ENCODE data around the gene AFTPH. TPM values are rescaled to one million over a fixed set of nuclear protein-coding genes. Genes with fewer than 3 reads are reported as not detected.

The AFTPH gene
- total RNA-seq, 1 experiment from 2014 or later = 14.9 TPM

DNA sequence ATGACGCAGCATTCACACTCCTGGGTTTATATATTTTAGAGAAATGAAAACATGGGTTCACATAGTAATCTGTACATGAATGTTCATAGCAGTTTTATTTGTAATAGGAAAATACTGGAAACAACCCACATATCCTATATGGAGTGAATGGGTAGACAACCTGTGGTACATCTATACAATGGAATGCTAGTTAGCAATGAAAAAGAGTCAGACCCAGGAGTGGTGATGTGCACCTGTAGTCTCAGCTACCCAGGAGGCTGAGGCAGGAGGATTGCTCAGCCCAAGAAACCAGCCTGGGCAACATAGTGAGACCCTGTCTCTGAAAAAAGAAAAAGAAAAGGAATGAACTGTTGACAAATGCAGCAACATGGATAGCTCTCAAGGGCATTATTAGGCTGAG, 25.9 kb downstream of the AFTPH start:
- H3K4me1 Mint-ChIP-seq = peaks cover 6% of the 10 kb centered on the region; the same call in 1 of the 2 replicates
- H3K9me3 Mint-ChIP-seq = peaks cover 6% of the 10 kb centered on the region
- H3K27ac Mint-ChIP-seq = no peak overlapping the region
- no peaks in the 10 kb centered on the region for H3K27me3 Mint-ChIP-seq (ENCODE audit: low read depth)
- DNase-seq (ENCODE audit: low spot score) = no peak
- H3K4me3 Mint-ChIP-seq = no peak overlapping the region
- peaks cover 5% of the 10 kb centered on the region for H3K36me3 Mint-ChIP-seq
- ATAC-seq = no peak
- ChIA-PET CTCF (interaction anchor here (1.0 kb wide), 1 partner anchor 62 kb away, joined by 3 read pairs; no protein-coding TSS in a partner anchor), POLR2A (no interaction called here)
- TF ChIP-seq ESRRA (CRISPR knock-in tag; IDR thresholded peaks at IDR 0.05; ENCODE audit: borderline replicate concordance) (no peak), ZNF317 (CRISPR knock-in tag; IDR thresholded peaks at IDR 0.05; ENCODE audit: borderline replicate concordance, low read depth) (no peak), ZNF121 (CRISPR knock-in tag; IDR thresholded peaks at IDR 0.05) (0 out of 2 replicates have a peak, but pooled peaks have one; percentile 10), NR2C2 (CRISPR knock-in tag; IDR thresholded peaks at IDR 0.05) (no peak), E2F5 (CRISPR knock-in tag; IDR thresholded peaks at IDR 0.05) (no peak), ZBTB43 (CRISPR knock-in tag; IDR thresholded peaks at IDR 0.05) (no peak), SOX15 (CRISPR knock-in tag; IDR thresholded peaks at IDR 0.05) (no peak), GTF2I (CRISPR knock-in tag; conservative IDR thresholded peaks at IDR 0.05) (peak; percentile 54; the same call in 1 of the 2 replicates)
- TF ChIP-seq, protein P1, sequence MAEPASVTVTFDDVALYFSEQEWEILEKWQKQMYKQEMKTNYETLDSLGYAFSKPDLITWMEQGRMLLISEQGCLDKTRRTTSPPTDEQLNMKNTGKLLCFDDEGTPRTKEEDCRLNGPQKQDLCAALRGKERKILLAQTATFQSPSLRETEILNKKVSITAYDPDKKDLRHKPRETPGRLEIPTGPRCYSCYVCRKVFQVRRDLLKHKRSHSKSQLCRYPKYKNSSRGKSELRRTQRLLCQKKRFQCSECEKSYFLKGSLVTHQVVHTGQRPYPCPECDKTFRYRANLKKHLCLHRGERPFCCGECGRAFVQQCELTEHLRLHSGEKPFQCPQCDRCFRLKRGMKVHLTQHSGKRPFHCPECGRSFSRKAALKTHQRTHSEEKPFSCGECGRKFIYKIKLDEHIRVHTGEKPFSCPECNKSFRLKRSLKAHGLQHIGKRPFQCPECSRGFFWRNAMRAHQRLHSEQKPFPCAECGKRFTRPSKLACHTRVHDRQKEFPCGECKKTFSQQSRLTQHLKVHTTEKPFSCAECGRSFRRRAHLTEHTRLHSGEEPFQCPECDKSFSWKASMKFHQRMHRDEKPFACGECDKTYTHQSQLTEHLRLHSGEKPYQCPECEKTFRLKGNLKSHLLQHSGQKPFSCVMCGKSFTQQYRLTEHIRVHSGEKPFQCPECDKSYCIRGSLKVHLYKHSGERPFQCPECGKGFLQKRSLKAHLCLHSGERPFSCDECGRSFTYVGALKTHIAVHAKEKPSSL (CRISPR knock-in tag; conservative IDR thresholded peaks at IDR 0.05) = no peak

- Mint-ChIP-seq H3K4me3 (no peak overlapping the region), H3K27me3 (ENCODE audit: low read depth) (no peaks in the 10 kb centered on the region), H3K4me1 (peaks cover 9% of the 10 kb centered on the region), H3K36me3 (peaks cover 5% of the 10 kb centered on the region), H3K27ac (no peak overlapping the region), H3K9me3 (peaks cover 6% of the 10 kb centered on the region)
- no peak for ATAC-seq
- DNase-seq (ENCODE audit: low spot score) = no peak
- POLR2A ChIA-PET = no interaction called here
- CTCF ChIA-PET = no interaction called here
- no peak for TF ChIP-seq HMGA2 (CRISPR knock-in tag; IDR thresholded peaks at IDR 0.05)
- TF ChIP-seq, protein P2, sequence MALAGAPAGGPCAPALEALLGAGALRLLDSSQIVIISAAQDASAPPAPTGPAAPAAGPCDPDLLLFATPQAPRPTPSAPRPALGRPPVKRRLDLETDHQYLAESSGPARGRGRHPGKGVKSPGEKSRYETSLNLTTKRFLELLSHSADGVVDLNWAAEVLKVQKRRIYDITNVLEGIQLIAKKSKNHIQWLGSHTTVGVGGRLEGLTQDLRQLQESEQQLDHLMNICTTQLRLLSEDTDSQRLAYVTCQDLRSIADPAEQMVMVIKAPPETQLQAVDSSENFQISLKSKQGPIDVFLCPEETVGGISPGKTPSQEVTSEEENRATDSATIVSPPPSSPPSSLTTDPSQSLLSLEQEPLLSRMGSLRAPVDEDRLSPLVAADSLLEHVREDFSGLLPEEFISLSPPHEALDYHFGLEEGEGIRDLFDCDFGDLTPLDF (CRISPR knock-in tag; IDR thresholded peaks at IDR 0.05) = no peak
- TF ChIP-seq, protein P3, sequence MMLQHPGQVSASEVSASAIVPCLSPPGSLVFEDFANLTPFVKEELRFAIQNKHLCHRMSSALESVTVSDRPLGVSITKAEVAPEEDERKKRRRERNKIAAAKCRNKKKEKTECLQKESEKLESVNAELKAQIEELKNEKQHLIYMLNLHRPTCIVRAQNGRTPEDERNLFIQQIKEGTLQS (CRISPR knock-in tag; conservative IDR thresholded peaks at IDR 0.05) = no peak
- TF ChIP-seq MXD4 (CRISPR knock-in tag; IDR thresholded peaks at IDR 0.05; ENCODE audit: borderline replicate concordance) = no peak
- TF ChIP-seq STAT6 (CRISPR knock-in tag; conservative IDR thresholded peaks at IDR 0.05; ENCODE audit: low read depth) = no peak
- no peak for TF ChIP-seq HMGXB4 (CRISPR knock-in tag; IDR thresholded peaks at IDR 0.05)
- no peak for TF ChIP-seq MAX (CRISPR knock-in tag; IDR thresholded peaks at IDR 0.05)
- TF ChIP-seq RORB (CRISPR knock-in tag; IDR thresholded peaks at IDR 0.05) = no peak
- TF ChIP-seq, protein P1 (CRISPR knock-in tag; conservative IDR thresholded peaks at IDR 0.05) = no peak
- TF ChIP-seq ZNF416 (CRISPR knock-in tag; IDR thresholded peaks at IDR 0.05) = no peak
- no peak for TF ChIP-seq ELF4 (CRISPR knock-in tag; IDR thresholded peaks at IDR 0.05; ENCODE audit: low read depth)
Measured at GRCh38 chr2:64551851-64552250, 27.7 kb downstream of the AFTPH start.
